SK-N-DZ (cell line): Measurements from ENCODE around the gene SGSM1.

ENCODE experiments used
- DNase-seq: peaks from one replicate; pipeline ENCODE4 v3.0.0-alpha.2; 2015; ENCODE audit warnings: low spot score
- small RNA-seq, 2 experiments: library from RNA; depleted of rRNA; stranded (forward); fragments of <200 nt; gene quantifications; one replicate each; pipeline ENCODE3, GENCODE V24; 2014

Gene SGSM1

GRCh38 chr22:24976442-24977218 is 170.6 kb downstream of the SGSM1 start:
- no peak for DNase-seq

Small RNAs within 50 kb of the gene (small RNA-seq; reads per million reads assigned to genes)
- gene RF00275, result 0 reads per million in 2 experiments
